Left ventricle myocardium inferior (tissue), 1 donor: Measurements from ENCODE around the gene LINGO3. TPM values are rescaled to one million over a fixed set of nuclear protein-coding genes. Genes with fewer than 3 reads are reported as not detected.

Source experiments
- DNase-seq: peaks from one replicate; pipeline ENCODE4 v3.0.0-alpha.2; 2020
- H3K27ac ChIP-seq: fragments of 200-600 bp; replicated peaks from 2 replicates; pipeline ENCODE4 v1.8.0; 2021
- H3K27me3 ChIP-seq: fragments of 200-600 bp; 2 replicates; pipeline ENCODE4 v1.8.0; 2021; ENCODE audit warnings: low read depth
- H3K36me3 ChIP-seq: fragments of 200-600 bp; 2 replicates; pipeline ENCODE4 v1.8.0; 2021
- H3K4me1 ChIP-seq: fragments of 200-600 bp; 2 replicates; pipeline ENCODE4 v1.8.0; 2021
- H3K4me3 ChIP-seq: fragments of 200-600 bp; 2 replicates; pipeline ENCODE4 v1.8.0; 2021; ENCODE audit warnings: mild to moderate bottlenecking, moderate library complexity
- H3K9me3 ChIP-seq: fragments of 200-600 bp; replicated peaks from 2 replicates; pipeline ENCODE4 v1.8.0; 2021
- CTCF ChIP-seq: fragments of 200-600 bp; IDR thresholded peaks from 2 replicates; pipeline ENCODE4 v1.8.0; 2021; ENCODE audit warnings: antibody characterized with exemption, mild to moderate bottlenecking, borderline replicate concordance
- intact Hi-C: fragments of 100-400 bp; cut with micrococcal nuclease; formaldehyde crosslinking; loops from one replicate; pipeline ENCODE4 v1.11.0; 2022
- total RNA-seq: library from RNA; stranded (reverse); fragmentation: NEBNext Ultra II Directional; extraction: Animal tissue kit (Norgen Biotek cat#: 25700); gene quantifications from one replicate; pipeline ENCODE4 v1.2.1, GENCODE V29; 2021
- donor health status: DM: no; HTN: yes; CAD: no; lungs with severe emphysema.

The LINGO3 gene
- total RNA-seq, 1 donor from 2014 or later = not detected

- intact Hi-C loops = no loop called here
- TF ChIP-seq CTCF = no peak
- H3K27me3 ChIP-seq = no peaks in the 10 kb centered on the region
- H3K9me3 ChIP-seq = no peaks in the 10 kb centered on the region
- peaks cover 15% of the 10 kb centered on the region for H3K4me1 ChIP-seq
- no peak overlapping the region for H3K27ac ChIP-seq
- no peak overlapping the region for H3K4me3 ChIP-seq
- H3K36me3 ChIP-seq = peaks cover 23% of the 10 kb centered on the region
- no peak for DNase-seq
Observed at GRCh38 chr19:2321565-2322283, 13.8 kb upstream of the LINGO3 start.

GRCh38 chr19:2320939-2321338 lies 13.0 kb upstream of the LINGO3 start:
- no peak for DNase-seq
- no peak for TF ChIP-seq CTCF
- Histone ChIP-seq H3K9me3 (no peaks in the 10 kb centered on the region), H3K4me3 (no peak overlapping the region), H3K27me3 (no peaks in the 10 kb centered on the region), H3K27ac (no peak overlapping the region), H3K4me1 (peaks cover 14% of the 10 kb centered on the region), H3K36me3 (peaks cover 22% of the 10 kb centered on the region)
- intact Hi-C loops = no loop called here

GRCh38 chr19:2320049-2320448 lies 12.1 kb upstream of the LINGO3 start:
- intact Hi-C loops = no loop called here
- Histone ChIP-seq H3K9me3 (peaks cover 7% of the 10 kb centered on the region), H3K27ac (no peak overlapping the region), H3K27me3 (no peaks in the 10 kb centered on the region), H3K4me1 (peaks cover 17% of the 10 kb centered on the region), H3K4me3 (no peak overlapping the region), H3K36me3 (peaks cover 16% of the 10 kb centered on the region)
- no peak for TF ChIP-seq CTCF
- no peak for DNase-seq

GRCh38 chr19:2319551-2319950 lies 11.6 kb upstream of the LINGO3 start:
- peaks cover 12% of the 10 kb centered on the region for H3K9me3 ChIP-seq
- intact Hi-C loops = no loop called here
- DNase-seq = no peak
- H3K36me3 ChIP-seq = peaks cover 16% of the 10 kb centered on the region
- H3K4me1 ChIP-seq = peaks cover 17% of the 10 kb centered on the region
- TF ChIP-seq CTCF = no peak
- H3K27ac ChIP-seq = no peak overlapping the region
- H3K27me3 ChIP-seq = no peaks in the 10 kb centered on the region
- H3K4me3 ChIP-seq = no peak overlapping the region

GRCh38 chr19:2318923-2319322 lies 11.0 kb upstream of the LINGO3 start:
- H3K27ac ChIP-seq = no peak overlapping the region
- intact Hi-C loops = no loop called here
- H3K4me1 ChIP-seq = peaks cover 17% of the 10 kb centered on the region
- peaks cover 14% of the 10 kb centered on the region for H3K9me3 ChIP-seq
- H3K36me3 ChIP-seq = peaks cover 12% of the 10 kb centered on the region
- no peak overlapping the region for H3K4me3 ChIP-seq
- H3K27me3 ChIP-seq = peaks cover 3% of the 10 kb centered on the region
- TF ChIP-seq CTCF = no peak
- no peak for DNase-seq
